GM18508 (cell line): ENCODE results near the gene SEMA4A.

Experiments
- ATAC-seq: cut with Tn5 transposase; IDR thresholded peaks from one replicate; pipeline ENCODE4 v1.9.1; 2021; ENCODE audit warnings: moderate number of reproducible peaks; ENCODE audit not compliant: insufficient read depth, unreplicated experiment

SEMA4A gene

GRCh38 chr1:156134716-156135435, 18.5 kb upstream of the SEMA4A start:
- no peak for ATAC-seq

- ATAC-seq, result no peak
Measured at GRCh38 chr1:156135930-156136871, 17.2 kb upstream of the SEMA4A start.

GRCh38 chr1:156136970-156137483, 16.4 kb upstream of the SEMA4A start:
- ATAC-seq, result no peak

- no peak for ATAC-seq
Measured at GRCh38 chr1:156138458-156138867, 14.9 kb upstream of the SEMA4A start.

- ATAC-seq, result no peak
Measured at GRCh38 chr1:156140879-156141707, 12.3 kb upstream of the SEMA4A start.

- ATAC-seq, result no peak
Measured at GRCh38 chr1:156143765-156144489, 9.5 kb upstream of the SEMA4A start.

- no peak for ATAC-seq
Measured at GRCh38 chr1:156144742-156145141, 8.6 kb upstream of the SEMA4A start.

GRCh38 chr1:156145650-156146019, 7.8 kb upstream of the SEMA4A start:
- no peak for ATAC-seq

GRCh38 chr1:156146020-156146768, 7.2 kb upstream of the SEMA4A start:
- ATAC-seq, result no peak

GRCh38 chr1:156146769-156147405, 6.5 kb upstream of the SEMA4A start:
- no peak for ATAC-seq

GRCh38 chr1:156148216-156148615, 5.2 kb upstream of the SEMA4A start:
- ATAC-seq, result no peak

GRCh38 chr1:156149374-156150332, 3.7 kb upstream of the SEMA4A start:
- ATAC-seq, result no peak

- ATAC-seq, result no peak
Measured at GRCh38 chr1:156150333-156151011, 2.9 kb upstream of the SEMA4A start.

- ATAC-seq, result no peak
Measured at GRCh38 chr1:156151093-156151688, 2.2 kb upstream of the SEMA4A start.

GRCh38 chr1:156152628-156153027, 757 bp upstream of the SEMA4A start:
- no peak for ATAC-seq

GRCh38 chr1:156154317-156154749, 948 bp downstream of the SEMA4A start:
- ATAC-seq, result no peak
